HepG2 (cell line): Measurements from ENCODE around the gene SINHCAF. TPM values are rescaled to one million over a fixed set of nuclear protein-coding genes. Genes with fewer than 3 reads are reported as not detected.

Experiments used
- ATAC-seq: fragments of 200-7000 bp; cut with Tn5 transposase; 3 replicates; pipeline ENCODE4 v1.9.1; 2020; ENCODE audit warnings: mild to moderate bottlenecking, moderate library complexity
- BruUV-seq: library from RNA; stranded (reverse); fragments of 400-500 nt; replicated peaks from 2 replicates; lab custom pipeline; 2021; lab: Mats Ljungman, UMichigan
- CTCF ChIA-PET: fragments of 300-600 bp; formaldehyde crosslinking; extraction: SDS; loops from one replicate; lab custom pipeline; 2021; ENCODE audit warnings: low total read pairs, inconsistent platforms, low intra/inter-chr PET ratio; lab: Yijun Ruan, JAX
- POLR2A ChIA-PET: fragments of 350-600 bp; sonication (Branson Sonifier 250); formaldehyde crosslinking; loops from one replicate; lab custom pipeline; 2020; ENCODE audit warnings: antibody characterized with exemption, inconsistent platforms; lab: Yijun Ruan, JAX
- DNase-seq: peaks from one replicate; pipeline ENCODE4 v3.0.0-alpha.2; 2015; ENCODE audit warnings: low spot score
- FAIRE-seq: peaks from 3 replicates; lab custom pipeline; 2011; peaks lifted over from hg19 to GRCh38; lab: Jason Lieb, UNC
- H2AFZ ChIP-seq: one replicate; pipeline ENCODE4 v1.6.1; 2011; ENCODE audit warnings: low read length, inconsistent platforms
- H3K27ac ChIP-seq: fragments of 300-600 bp; 3 replicates; pipeline ENCODE4 v1.8.0; 2011; ENCODE audit warnings: mixed run types, mild to moderate bottlenecking, mixed read lengths, low read length, inconsistent platforms; ENCODE audit not compliant: insufficient read depth; ENCODE audit errors: extremely low read length
- H3K27me3 ChIP-seq, 2 experiments: fragments of 200-600 bp in 1 of 2; 2 replicates in 1 of 2; 3 replicates in 1 of 2; pipeline versions ENCODE4 v1.6.0 to v1.8.0; 2011; ENCODE audit warnings: low read length in 2 of 2, mild to moderate bottlenecking in 2 of 2, moderate library complexity in 2 of 2, inconsistent platforms in 1 of 2; ENCODE audit not compliant: insufficient read depth in 2 of 2, control insufficient read depth in 1 of 2
- H3K36me3 ChIP-seq, 2 experiments: fragments of 200-600 bp in 1 of 2; replicated peaks in 1 of 2; 2 replicates in 1 of 2; 3 replicates in 1 of 2; pipeline versions ENCODE4 v1.5.1 to v1.8.0; 2011; ENCODE audit warnings: low read length in 2 of 2, inconsistent platforms in 1 of 2; ENCODE audit not compliant: insufficient read depth in 2 of 2, control insufficient read depth in 1 of 2
- H3K4me1 ChIP-seq: 2 replicates; pipeline ENCODE4 v1.5.1; 2012; ENCODE audit warnings: low read length, inconsistent platforms; ENCODE audit not compliant: insufficient read depth
- H3K4me2 ChIP-seq: 2 replicates; pipeline ENCODE4 v1.6.0; 2011; ENCODE audit warnings: low read depth, low read length, inconsistent platforms
- H3K4me3 ChIP-seq, 3 experiments: fragments of 200-600 bp in 1 of 3; sonication (generic), shearing (Covaris generic) in 1 of 3; replicated peaks in 1 of 3; 2 replicates each; pipeline ENCODE4 v1.5.1; 2011 to 2016; ENCODE audit warnings: low read length in 3 of 3, inconsistent platforms in 2 of 3, low read depth in 2 of 3, mild to moderate bottlenecking in 2 of 3, control low read depth in 1 of 3, mixed read lengths in 1 of 3; ENCODE audit not compliant: insufficient read depth in 1 of 3
- H3K79me2 ChIP-seq: one replicate; pipeline ENCODE4 v1.6.1; 2011; ENCODE audit warnings: low read length, inconsistent platforms; ENCODE audit not compliant: insufficient read depth
- H3K9ac ChIP-seq: 2 replicates; pipeline ENCODE4 v1.6.0; 2011; ENCODE audit warnings: mild to moderate bottlenecking, low read depth, low read length, inconsistent platforms; ENCODE audit not compliant: insufficient read depth
- H3K9me3 ChIP-seq: 2 replicates; pipeline ENCODE4 v1.5.1; 2012; ENCODE audit warnings: mild to moderate bottlenecking, low read length
- H4K20me1 ChIP-seq: 2 replicates; pipeline ENCODE4 v1.6.0; 2011; ENCODE audit warnings: inconsistent platforms, mild to moderate bottlenecking, low read length, moderate library complexity; ENCODE audit not compliant: insufficient read depth
- CREB3 ChIP-seq: sonication (generic); formaldehyde crosslinking; IDR thresholded peaks from 2 replicates; pipeline ENCODE4 v1.5.0; 2020; ENCODE audit warnings: missing genetic modification reagents
- KLF11 ChIP-seq: IDR thresholded peaks from 2 replicates; pipeline ENCODE4 v1.6.1; 2016; ENCODE audit warnings: missing compliant biosample characterization
- PHF20 ChIP-seq: sonication (generic); formaldehyde crosslinking; IDR thresholded peaks from 2 replicates; pipeline ENCODE4 v1.5.0; 2020; ENCODE audit warnings: mild to moderate bottlenecking, missing genetic modification reagents
- PLSCR1 ChIP-seq: sonication (generic); formaldehyde crosslinking; IDR thresholded peaks from 2 replicates; pipeline ENCODE4 v1.5.0; 2020; ENCODE audit warnings: missing genetic modification reagents, mild to moderate bottlenecking, borderline replicate concordance
- RFX1 ChIP-seq: fragments of 450-650 bp; IDR thresholded peaks from 2 replicates; pipeline ENCODE4 v1.6.1; 2017
- SMARCC2 ChIP-seq: fragments of 450-650 bp; IDR thresholded peaks from 2 replicates; pipeline ENCODE4 v1.6.1; 2017; ENCODE audit warnings: antibody characterized with exemption, mild to moderate bottlenecking
- SYNCRIP ChIP-seq: fragments of 200-400 bp; formaldehyde crosslinking; IDR thresholded peaks from 2 replicates; pipeline ENCODE4 v1.6.1; 2018; ENCODE audit warnings: mild to moderate bottlenecking, low read depth, low read length; ENCODE audit not compliant: insufficient read depth
- ZNF121 ChIP-seq: sonication (generic); formaldehyde crosslinking; IDR thresholded peaks from 2 replicates; pipeline ENCODE4 v1.5.0; 2020; ENCODE audit warnings: mild to moderate bottlenecking, missing genetic modification reagents
- ZNF383 ChIP-seq: sonication (generic); formaldehyde crosslinking; IDR thresholded peaks from 2 replicates; pipeline ENCODE4 v1.4.0; 2020; ENCODE audit warnings: missing genetic modification reagents, mild to moderate bottlenecking, borderline replicate concordance
- WGBS: methylation state at CpG from one replicate; pipeline ENCODE4 v1.1.6; 2017; ENCODE audit warnings: low lambda C conversion rate; 5-methylcytosine and 5-hydroxymethylcytosine counted together
- in situ Hi-C: cut with HindIII; loops from 2 replicates; pipeline ENCODE4 v1.10.0; 2017; ENCODE audit warnings: low pct_unique_long_range_greater_than_20kb; ENCODE audit not compliant: extremely low pct_ligation_motif_present
- intact Hi-C: fragments of 100-400 bp; cut with micrococcal nuclease; formaldehyde crosslinking; loops from one replicate; pipeline ENCODE4 v1.10.0; 2022; ENCODE audit not compliant: unreplicated experiment
- polyA plus RNA-seq, 8 experiments: library from polyadenylated mRNA; depleted of rRNA in 3 of 8; stranded (reverse) in 7 of 8; unstranded in 1 of 8; fragments of >200 nt; fragmentation: Illumina TruSeq in 4 of 8; extraction: Trizol in 4 of 8; gene quantifications; 2 replicates each; pipeline versions ENCODE4 v1.2.1 to v1.2.3, GENCODE V29; 2011 to 2016; ENCODE audit warnings: low read depth in 4 of 8, missing spikeins in 1 of 8, mixed read lengths in 1 of 8; ENCODE audit not compliant: insufficient read depth in 1 of 8
- total RNA-seq, 5 experiments: library from RNA; depleted of rRNA; stranded (reverse); fragments of >200 nt; fragmentation: Illumina TruSeq; extraction: Trizol; gene quantifications; 2 replicates each; pipeline ENCODE4 v1.2.3, GENCODE V29; 2016; ENCODE audit warnings: low read depth in 1 of 5

The SINHCAF gene
- total and polyA plus RNA-seq, 2 of the 13 experiments (the other 11 are each of a cell fraction or from before 2014, with no cell fraction given), result 54.6 to 97.8 TPM

- no peak for TF ChIP-seq SYNCRIP
- TF ChIP-seq RFX1, result no peak
- TF ChIP-seq ZNF383, result no peak
- no peak for TF ChIP-seq SMARCC2
- TF ChIP-seq PLSCR1 (CRISPR knock-in tag), result no peak
- no peak for TF ChIP-seq PHF20
- no peak for TF ChIP-seq CREB3 (CRISPR knock-in tag)
Measured at GRCh38 chr12:31277081-31277480, 48.9 kb downstream of the SINHCAF start (continued).

GRCh38 chr12:31275491-31275890 is 50.5 kb downstream of the SINHCAF start:
- no peak for FAIRE-seq
- Histone ChIP-seq H3K27ac (no peak overlapping the region), H3K9me3 (no peaks in the 10 kb centered on the region), H2AFZ (no peak overlapping the region), H4K20me1 (no peaks in the 10 kb centered on the region), H3K79me2 (no peaks in the 10 kb centered on the region), H3K27me3 (no peaks in the 10 kb centered on the region), H3K4me1 (peaks cover 19% of the 10 kb centered on the region), H3K36me3 (peaks cover 0 to 6% of the 10 kb centered on the region in 2 experiments; a peak in 1 of 5 replicates), H3K4me3 (no peak overlapping the region), H3K4me2 (no peak overlapping the region), H3K9ac (no peak overlapping the region)
- no TSS peak for BruUV-seq
- ATAC-seq, result no peak
- in situ Hi-C loops, result no loop called here
- no peak for DNase-seq
- POLR2A ChIA-PET, result no interaction called here
- CTCF ChIA-PET, result no interaction called here
- 98% methylated on average over 2 of the region's 2 CpGs for WGBS
- TF ChIP-seq KLF11 (CRISPR knock-in tag), result no peak
- peak; percentile 32; the same call in 1 of the 2 replicates for TF ChIP-seq ZNF121 (CRISPR knock-in tag)
- intact Hi-C loops, result no loop called here
